KMS-11 (cell line): ENCODE data around the gene OSBPL1A.

ENCODE experiments used
- H2AFZ ChIP-seq: fragments of 200-600 bp; sonication (generic); 2 replicates; pipeline ENCODE4 v1.6.1; 2016; ENCODE audit warnings: antibody characterized with exemption, mixed run types, low read depth
- H3K27ac ChIP-seq: fragments of 200-600 bp; sonication (generic); 2 replicates; pipeline ENCODE4 v1.6.1; 2016; ENCODE audit warnings: mild to moderate bottlenecking, mixed run types
- H3K27me3 ChIP-seq: fragments of 200-600 bp; sonication (generic); 2 replicates; pipeline ENCODE4 v1.6.1; 2017; ENCODE audit warnings: mild to moderate bottlenecking, low read depth, mixed run types, moderate library complexity; ENCODE audit not compliant: insufficient read depth
- H3K36me3 ChIP-seq: fragments of 200-600 bp; sonication (generic); 2 replicates; pipeline ENCODE4 v1.6.1; 2017; ENCODE audit warnings: mild to moderate bottlenecking, mixed run types; ENCODE audit not compliant: insufficient read depth
- H3K4me1 ChIP-seq: fragments of 200-600 bp; sonication (generic); 2 replicates; pipeline ENCODE4 v1.6.1; 2016; ENCODE audit warnings: mild to moderate bottlenecking, low read depth, mixed run types; ENCODE audit not compliant: poor library complexity, severe bottlenecking
- H3K4me2 ChIP-seq: fragments of 200-600 bp; sonication (generic); 2 replicates; pipeline ENCODE4 v1.7.0; 2016; ENCODE audit warnings: mild to moderate bottlenecking, mixed run types
- H3K4me3 ChIP-seq: fragments of 200-600 bp; sonication (generic); IDR thresholded peaks from 2 replicates; pipeline ENCODE4 v1.6.1; 2017; ENCODE audit warnings: low read depth, low read length, mixed read lengths; ENCODE audit not compliant: insufficient read depth
- H3K79me2 ChIP-seq: fragments of 200-600 bp; sonication (generic); 2 replicates; pipeline ENCODE4 v1.6.1; 2016; ENCODE audit warnings: low read depth, mixed run types; ENCODE audit not compliant: insufficient read depth
- H3K9ac ChIP-seq: fragments of 200-600 bp; sonication (generic); 2 replicates; pipeline ENCODE4 v1.6.1; 2016; ENCODE audit warnings: mild to moderate bottlenecking, mixed run types
- H4K20me1 ChIP-seq: fragments of 200-600 bp; sonication (generic); 2 replicates; pipeline ENCODE4 v1.6.1; 2016; ENCODE audit warnings: mild to moderate bottlenecking, mixed run types; ENCODE audit not compliant: insufficient read depth
- CTCF ChIP-seq: fragments of 200-600 bp; sonication (generic); conservative IDR thresholded peaks from 2 replicates; pipeline ENCODE4 v1.6.1; 2017; ENCODE audit warnings: low read depth, mild to moderate bottlenecking, antibody characterized with exemption, low read length, moderate library complexity, mixed read lengths

OSBPL1A gene

GRCh38 chr18:24274837-24275236, 122.8 kb downstream of the OSBPL1A start:
- no peak overlapping the region for H3K27ac ChIP-seq
- no peaks in the 10 kb centered on the region for H3K79me2 ChIP-seq
- H3K36me3 ChIP-seq, result no peaks in the 10 kb centered on the region
- H3K4me3 ChIP-seq, result no peak overlapping the region
- no peak overlapping the region for H3K9ac ChIP-seq
- no peaks in the 10 kb centered on the region for H4K20me1 ChIP-seq
- H3K27me3 ChIP-seq, result no peaks in the 10 kb centered on the region
- peaks cover 9% of the 10 kb centered on the region for H3K4me1 ChIP-seq
- H3K4me2 ChIP-seq, result no peak overlapping the region
- H2AFZ ChIP-seq, result no peak overlapping the region
- TF ChIP-seq CTCF, result no peak

GRCh38 chr18:24273596-24273995, 124.0 kb downstream of the OSBPL1A start:
- Histone ChIP-seq H4K20me1 (no peaks in the 10 kb centered on the region), H3K36me3 (no peaks in the 10 kb centered on the region), H3K4me2 (no peak overlapping the region), H3K9ac (no peak overlapping the region), H2AFZ (no peak overlapping the region), H3K4me3 (no peak overlapping the region), H3K27ac (no peak overlapping the region), H3K4me1 (peaks cover 9% of the 10 kb centered on the region), H3K79me2 (no peaks in the 10 kb centered on the region), H3K27me3 (no peaks in the 10 kb centered on the region)
- no peak for TF ChIP-seq CTCF

GRCh38 chr18:24272229-24272525, 125.4 kb downstream of the OSBPL1A start:
- Histone ChIP-seq H3K4me2 (peak overlapping the region; percentile 99), H2AFZ (peak overlapping the region; percentile 67), H3K36me3 (no peaks in the 10 kb centered on the region), H3K27me3 (no peaks in the 10 kb centered on the region), H3K4me3 (no peak overlapping the region), H3K79me2 (no peaks in the 10 kb centered on the region), H3K4me1 (peaks cover 9% of the 10 kb centered on the region), H4K20me1 (no peaks in the 10 kb centered on the region), H3K9ac (peak overlapping the region; percentile 11; the same call in 1 of the 2 replicates), H3K27ac (no peak overlapping the region)
- no peak for TF ChIP-seq CTCF

GRCh38 chr18:24271381-24272228, 126.0 kb downstream of the OSBPL1A start:
- peak overlapping the region; percentile 99 for H3K4me2 ChIP-seq
- peak overlapping the region; percentile 78 for H2AFZ ChIP-seq
- H3K27me3 ChIP-seq, result no peaks in the 10 kb centered on the region

More at GRCh38 chr18:24271381-24272228, 126.0 kb downstream of the OSBPL1A start:
- TF ChIP-seq CTCF, result no peak
- peak overlapping the region; percentile 11; the same call in 1 of the 2 replicates for H3K9ac ChIP-seq
- no peaks in the 10 kb centered on the region for H4K20me1 ChIP-seq
- H3K27ac ChIP-seq, result no peak overlapping the region
- no peak overlapping the region for H3K4me3 ChIP-seq
- no peaks in the 10 kb centered on the region for H3K36me3 ChIP-seq
- peaks cover 9% of the 10 kb centered on the region for H3K4me1 ChIP-seq
- H3K79me2 ChIP-seq, result no peaks in the 10 kb centered on the region
